AG10803 (cell line): ENCODE measurements around the gene TMEM129.

ENCODE experiments used
- DNase-seq: peaks from one replicate; pipeline ENCODE4 v3.0.0; 2010; ENCODE audit warnings: low read depth
- H3K4me3 ChIP-seq: 2 replicates; pipeline ENCODE4 v1.5.1; 2011; ENCODE audit warnings: mild to moderate bottlenecking, low read length, control low read depth
- CTCF ChIP-seq: conservative IDR thresholded peaks from 2 replicates; pipeline ENCODE4 v1.5.1; 2011; ENCODE audit warnings: mild to moderate bottlenecking, low read length, control low read depth, inconsistent platforms

The TMEM129 gene

GRCh38 chr4:1757836-1758235 lies 36.7 kb upstream of the TMEM129 start:
- DNase-seq = no peak
- H3K4me3 ChIP-seq = no peak overlapping the region
- TF ChIP-seq CTCF = no peak

- no peak for DNase-seq
- no peak overlapping the region for H3K4me3 ChIP-seq
- TF ChIP-seq CTCF = no peak
Measured at GRCh38 chr4:1756893-1757779, 36.0 kb upstream of the TMEM129 start.

- no peak for TF ChIP-seq CTCF
- DNase-seq = no peak
Measured at GRCh38 chr4:1756079-1756478, 35.0 kb upstream of the TMEM129 start.

GRCh38 chr4:1755297-1755696 lies 34.2 kb upstream of the TMEM129 start:
- no peak for DNase-seq
- no peak overlapping the region for H3K4me3 ChIP-seq
- no peak for TF ChIP-seq CTCF

More at GRCh38 chr4:1756079-1756478, 35.0 kb upstream of the TMEM129 start:
- H3K4me3 ChIP-seq = no peak overlapping the region

- no peak for TF ChIP-seq CTCF
- no peak overlapping the region for H3K4me3 ChIP-seq
- DNase-seq = no peak
Measured at GRCh38 chr4:1754336-1754735, 33.2 kb upstream of the TMEM129 start.

- no peak for DNase-seq
- no peak overlapping the region for H3K4me3 ChIP-seq
- TF ChIP-seq CTCF = no peak
Measured at GRCh38 chr4:1753697-1754311, 32.7 kb upstream of the TMEM129 start.

- DNase-seq = no peak
- no peak overlapping the region for H3K4me3 ChIP-seq
- no peak for TF ChIP-seq CTCF
Measured at GRCh38 chr4:1753294-1753696, 32.2 kb upstream of the TMEM129 start.
